ENCODE measurements around the gene BNIP5. TPM values are rescaled to one million over a fixed set of nuclear protein-coding genes. Genes with fewer than 3 reads are reported as not detected.

Gene BNIP5
- total RNA-seq (2021) (not detected in 2 replicates), Bru-seq, nascent RNA (percentile 4 among the genes with signal in this experiment), BruChase-seq, experiment 1, labeled RNA remaining after a 2-hour chase (percentile 4 among the genes with signal in this experiment), BruChase-seq, experiment 2, labeled RNA remaining after a 6-hour chase (not detected)
- long read RNA-seq, result 0 reads

DNA sequence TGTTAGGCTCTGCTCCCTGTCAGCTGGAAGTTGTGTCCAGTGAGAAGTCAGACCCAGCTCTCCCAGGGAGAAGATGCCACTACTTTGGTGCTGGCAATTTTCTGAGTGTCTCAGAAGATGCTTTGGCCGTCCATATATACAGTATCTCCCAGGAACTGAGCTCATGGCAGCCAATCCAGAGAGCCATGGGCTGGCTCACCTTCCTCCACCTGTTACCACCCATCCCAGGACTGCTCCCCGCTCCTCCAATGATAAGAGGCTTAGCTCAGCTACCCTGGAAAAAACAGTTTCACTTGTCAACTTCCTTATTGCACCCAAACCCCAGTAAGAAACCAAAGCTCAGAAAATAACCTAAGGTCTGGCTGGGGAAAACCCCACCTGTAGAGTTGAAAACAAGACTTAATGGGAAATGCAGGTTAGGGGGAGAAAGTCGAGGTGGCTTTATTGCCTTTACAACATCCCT is at the start of gene BNIP5:
Gene BNIP5, minus strand, starts transcription at position 110 of the 463 bp plus-strand sequence. CDS start 6,198 bp downstream, outside the sequence.
- no peak within 1 kb of the TSS for H2AFZ ChIP-seq
- no peak within 1 kb of the TSS for H3K27ac ChIP-seq
- TF ChIP-seq, protein P1, sequence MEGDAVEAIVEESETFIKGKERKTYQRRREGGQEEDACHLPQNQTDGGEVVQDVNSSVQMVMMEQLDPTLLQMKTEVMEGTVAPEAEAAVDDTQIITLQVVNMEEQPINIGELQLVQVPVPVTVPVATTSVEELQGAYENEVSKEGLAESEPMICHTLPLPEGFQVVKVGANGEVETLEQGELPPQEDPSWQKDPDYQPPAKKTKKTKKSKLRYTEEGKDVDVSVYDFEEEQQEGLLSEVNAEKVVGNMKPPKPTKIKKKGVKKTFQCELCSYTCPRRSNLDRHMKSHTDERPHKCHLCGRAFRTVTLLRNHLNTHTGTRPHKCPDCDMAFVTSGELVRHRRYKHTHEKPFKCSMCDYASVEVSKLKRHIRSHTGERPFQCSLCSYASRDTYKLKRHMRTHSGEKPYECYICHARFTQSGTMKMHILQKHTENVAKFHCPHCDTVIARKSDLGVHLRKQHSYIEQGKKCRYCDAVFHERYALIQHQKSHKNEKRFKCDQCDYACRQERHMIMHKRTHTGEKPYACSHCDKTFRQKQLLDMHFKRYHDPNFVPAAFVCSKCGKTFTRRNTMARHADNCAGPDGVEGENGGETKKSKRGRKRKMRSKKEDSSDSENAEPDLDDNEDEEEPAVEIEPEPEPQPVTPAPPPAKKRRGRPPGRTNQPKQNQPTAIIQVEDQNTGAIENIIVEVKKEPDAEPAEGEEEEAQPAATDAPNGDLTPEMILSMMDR (conservative IDR thresholded peaks at IDR 0.05), result no peak
- TF ChIP-seq EZH2 (IDR thresholded peaks at IDR 0.05; ENCODE audit: low read depth), result no peak
- intact Hi-C loops (cut with micrococcal nuclease; ENCODE audit: unreplicated experiment), result no loop called here
- peaks cover 22% of the 10 kb centered on the region for H3K4me1 ChIP-seq (replicated peaks; ENCODE audit: insufficient read depth)
- no peaks in the 10 kb centered on the region for H3K9me3 ChIP-seq (ENCODE audit: insufficient read depth, low read depth)
- DNase-seq, result no peak
- CTCF ChIA-PET, result interaction anchor here (0.6 kb wide), 1 partner anchor 44 kb away, joined by 7 read pairs; no protein-coding TSS in a partner anchor
- BruUV-seq (replicated peaks), result no TSS peak
- H3K4me3 ChIP-seq, result no peak within 1 kb of the TSS
- no peak within 1 kb of the TSS for H3K4me2 ChIP-seq
- H3K9me2 ChIP-seq (ENCODE audit: insufficient read depth), result no peaks in the 10 kb centered on the region
- no peaks in the 10 kb centered on the region for H3K79me2 ChIP-seq (ENCODE audit: low read depth)
- H4K20me1 ChIP-seq (ENCODE audit: insufficient read depth), result no peaks in the 10 kb centered on the region
- peaks cover 18% of the 10 kb centered on the region; the same call in 1 of the 2 replicates for H3F3A ChIP-seq (ENCODE audit: insufficient read depth, low read depth)
- no peaks in the 10 kb centered on the region for H3K27me3 ChIP-seq (ENCODE audit: insufficient read depth, low read depth)
- H3K36me3 ChIP-seq (ENCODE audit: low read depth), result no peaks in the 10 kb centered on the region
- POLR2A ChIA-PET (ENCODE audit: unreplicated experiment), result interaction anchor here (0.5 kb wide), 1 partner anchor 81 kb away, joined by 3 read pairs; no protein-coding TSS in a partner anchor

DNA sequence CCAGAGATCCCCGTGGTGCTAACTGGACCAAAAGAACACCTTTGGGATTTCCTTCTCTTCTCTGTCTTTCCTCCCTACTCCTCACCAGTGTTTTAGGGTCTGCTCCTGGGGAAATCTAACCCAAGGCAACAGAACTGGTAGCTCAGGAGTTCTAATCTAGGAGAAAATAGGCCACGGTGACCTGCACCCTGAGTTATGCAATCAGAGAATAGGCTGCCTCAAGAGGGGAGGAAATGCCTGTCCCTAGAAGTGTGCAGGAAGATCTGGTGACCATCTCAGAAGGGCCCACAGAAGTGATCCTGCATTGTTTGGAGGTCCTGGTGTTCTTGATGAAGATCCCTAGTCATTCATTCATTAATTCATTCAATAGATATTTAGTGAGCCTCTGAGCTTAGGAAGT is 47.4 kb upstream of the BNIP5 start:
- POLR2A ChIA-PET (ENCODE audit: unreplicated experiment), result no interaction called here
- no peaks in the 10 kb centered on the region for H4K20me1 ChIP-seq (ENCODE audit: insufficient read depth)
- BruUV-seq (replicated peaks), result no TSS peak
- H3K79me2 ChIP-seq (ENCODE audit: low read depth), result no peaks in the 10 kb centered on the region
- H3K4me3 ChIP-seq, result no peak overlapping the region
- H3K27me3 ChIP-seq (ENCODE audit: insufficient read depth, low read depth), result peaks cover 15% of the 10 kb centered on the region; the same call in 1 of the 2 replicates
- H3K4me1 ChIP-seq (replicated peaks; ENCODE audit: insufficient read depth), result no peaks in the 10 kb centered on the region
- intact Hi-C loops (cut with micrococcal nuclease; ENCODE audit: unreplicated experiment), result no loop called here
- H3K9me3 ChIP-seq (ENCODE audit: insufficient read depth, low read depth), result no peaks in the 10 kb centered on the region
- H3K9me2 ChIP-seq (ENCODE audit: insufficient read depth), result no peaks in the 10 kb centered on the region
- DNase-seq, result no peak
- no peak overlapping the region for H2AFZ ChIP-seq
- no peak overlapping the region for H3K27ac ChIP-seq
- TF ChIP-seq, protein P1 (conservative IDR thresholded peaks at IDR 0.05), result no peak
- TF ChIP-seq EZH2 (IDR thresholded peaks at IDR 0.05; ENCODE audit: low read depth), result no peak
- CTCF ChIA-PET, result no interaction called here
- no peak overlapping the region for H3K4me2 ChIP-seq
- H3F3A ChIP-seq (ENCODE audit: insufficient read depth, low read depth), result no peaks in the 10 kb centered on the region
- no peaks in the 10 kb centered on the region for H3K36me3 ChIP-seq (ENCODE audit: low read depth)

DNA sequence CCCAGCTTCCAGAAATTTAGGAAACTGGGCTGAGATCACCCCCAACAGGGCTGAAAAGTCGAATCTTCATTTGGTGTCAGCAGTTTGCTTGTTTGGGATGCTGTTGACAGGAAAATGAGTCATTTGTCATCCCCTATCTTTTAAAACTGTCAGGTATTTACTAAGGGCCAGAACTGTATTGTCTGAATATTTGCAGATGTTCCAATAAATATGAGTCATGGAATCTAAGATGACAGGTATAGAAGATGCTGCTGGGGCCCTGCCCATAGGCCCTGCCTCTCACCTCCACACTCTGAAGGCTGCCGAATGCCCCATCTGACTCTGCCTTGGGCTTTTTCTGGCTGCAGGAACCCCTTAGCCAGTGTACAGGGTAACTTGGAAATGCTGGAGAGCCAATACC is 46.9 kb upstream of the BNIP5 start:
- Histone ChIP-seq H3K9me2 (ENCODE audit: insufficient read depth) (no peaks in the 10 kb centered on the region), H3K27me3 (ENCODE audit: insufficient read depth, low read depth) (peaks cover 15% of the 10 kb centered on the region; the same call in 1 of the 2 replicates), H3K36me3 (ENCODE audit: low read depth) (no peaks in the 10 kb centered on the region), H3F3A (ENCODE audit: insufficient read depth, low read depth) (peaks cover 1% of the 10 kb centered on the region; the same call in 1 of the 2 replicates), H3K79me2 (ENCODE audit: low read depth) (no peaks in the 10 kb centered on the region), H3K4me2 (no peak overlapping the region), H3K4me1 (replicated peaks; ENCODE audit: insufficient read depth) (no peaks in the 10 kb centered on the region), H4K20me1 (ENCODE audit: insufficient read depth) (no peaks in the 10 kb centered on the region), H2AFZ (no peak overlapping the region), H3K27ac (no peak overlapping the region), H3K9me3 (ENCODE audit: insufficient read depth, low read depth) (no peaks in the 10 kb centered on the region), H3K4me3 (no peak overlapping the region)
- CTCF ChIA-PET, result no interaction called here
- POLR2A ChIA-PET (ENCODE audit: unreplicated experiment), result no interaction called here
- intact Hi-C loops (cut with micrococcal nuclease; ENCODE audit: unreplicated experiment), result no loop called here
- TF ChIP-seq, protein P1 (conservative IDR thresholded peaks at IDR 0.05), result no peak
- no peak for TF ChIP-seq EZH2 (IDR thresholded peaks at IDR 0.05; ENCODE audit: low read depth)
- DNase-seq, result no peak
- no TSS peak for BruUV-seq (replicated peaks)

Data from PC-9 (cell line).